ENCODE results near the gene UPK3A. TPM values are rescaled to one million over a fixed set of nuclear protein-coding genes. Genes with fewer than 3 reads are reported as not detected.

UPK3A gene
- polyA plus RNA-seq, 1 donor from 2014 or later: not detected

- no peak for TF ChIP-seq CTCF (IDR thresholded peaks at IDR 0.05; ENCODE audit: poor library complexity, severe bottlenecking)
Measured at GRCh38 chr22:45343143-45343542, 58.4 kb downstream of the UPK3A start (continued).

GRCh38 chr22:45344334-45344733, 59.6 kb downstream of the UPK3A start:
- Histone ChIP-seq H3K9me3 (ENCODE audit: low read length) (no peaks in the 10 kb centered on the region), H3K27me3 (ENCODE audit: insufficient read depth, low read depth, low read length) (no peaks in the 10 kb centered on the region), H3K36me3 (ENCODE audit: insufficient read depth, low read length) (no peaks in the 10 kb centered on the region), H4K20me1 (ENCODE audit: insufficient read depth) (no peaks in the 10 kb centered on the region), H3K9ac (ENCODE audit: low read length) (no peak overlapping the region), H3K4me2 (ENCODE audit: low read length) (no peak overlapping the region), H3K9me2 (ENCODE audit: insufficient read depth, low read length) (no peaks in the 10 kb centered on the region), H3K4me3 (ENCODE audit: low read length) (no peak overlapping the region), H3K27ac (ENCODE audit: low read length) (no peak overlapping the region), H2AFZ (ENCODE audit: low read depth, low read length) (no peak overlapping the region), H3K79me2 (replicated peaks; ENCODE audit: insufficient read depth, low read length) (no peaks in the 10 kb centered on the region), H3F3A (ENCODE audit: insufficient read depth, low read length, poor library complexity, severe bottlenecking) (no peaks in the 10 kb centered on the region)
- TF ChIP-seq CTCF (IDR thresholded peaks at IDR 0.05; ENCODE audit: poor library complexity, severe bottlenecking): no peak
- TF ChIP-seq MXI1 (conservative IDR thresholded peaks at IDR 0.05; ENCODE audit: poor library complexity, severe bottlenecking): no peak
- no peak for TF ChIP-seq RAD21 (conservative IDR thresholded peaks at IDR 0.05)
- no peak for TF ChIP-seq POLR2AphosphoS5 (IDR thresholded peaks at IDR 0.05)
- no peak for TF ChIP-seq SMC3 (conservative IDR thresholded peaks at IDR 0.05; ENCODE audit: poor library complexity)
- TF ChIP-seq REST (IDR thresholded peaks at IDR 0.05; ENCODE audit: borderline replicate concordance): no peak
- TF ChIP-seq TAF1 (IDR thresholded peaks at IDR 0.05; ENCODE audit: low read depth): no peak

Other genes starting within 250 kb of the UPK3A start
- gene NUP50, start 121.0 kb upstream of the UPK3A start, polyA plus RNA-seq: 33.0 and 38.7 TPM in 2 replicates
- 83.5 and 129 TPM in 2 replicates for gene KIAA0930, start 44.1 kb upstream of the UPK3A start, polyA plus RNA-seq
- gene FAM118A, start 25.0 kb downstream of the UPK3A start, polyA plus RNA-seq: 8.6 and 9.6 TPM in 2 replicates
- gene SMC1B, start 128.7 kb downstream of the UPK3A start, polyA plus RNA-seq: not detected in 2 replicates
- gene RIBC2, start 128.7 kb downstream of the UPK3A start, polyA plus RNA-seq: not detected in 2 replicates
- gene FBLN1, start 217.9 kb downstream of the UPK3A start, polyA plus RNA-seq: 3.4 and 5.8 TPM in 2 replicates

Data from neural cell (in vitro differentiated cells).